Central memory CD8-positive, alpha-beta T cell (primary cell): ENCODE results near the gene PLXNA2.

ENCODE experiments used
- ATAC-seq: fragments of 150-1000 bp; cut with Tn5 transposase; replicated peaks from 2 replicates; pipeline ENCODE4 v1.10.0; 2022; ENCODE audit warnings: mild to moderate bottlenecking, moderate FRiP score, moderate number of reproducible peaks; ENCODE audit not compliant: poor library complexity, severe bottlenecking; ENCODE audit errors: extremely low read depth
- DNase-seq, 2 donors: peaks; one replicate each; pipeline ENCODE4 v3.0.0; 2021; ENCODE audit warnings: low spot score in 2 of 2
- H3K27ac Mint-ChIP-seq: one replicate; pipeline ENCODE4 v1.8.0; 2022; ENCODE audit warnings: low read depth, mild to moderate bottlenecking, moderate library complexity, mixed read lengths
- H3K27me3 Mint-ChIP-seq: one replicate; pipeline ENCODE4 v1.8.0; 2022; ENCODE audit warnings: mixed read lengths
- H3K36me3 Mint-ChIP-seq: one replicate; pipeline ENCODE4 v1.8.0; 2022; ENCODE audit warnings: mild to moderate bottlenecking, moderate library complexity, mixed read lengths; ENCODE audit not compliant: insufficient read depth
- H3K4me1 Mint-ChIP-seq: one replicate; pipeline ENCODE4 v1.8.0; 2022; ENCODE audit warnings: mixed read lengths
- H3K4me3 Mint-ChIP-seq: one replicate; pipeline ENCODE4 v1.8.0; 2022; ENCODE audit warnings: mild to moderate bottlenecking, moderate library complexity, mixed read lengths
- H3K9me3 Mint-ChIP-seq: one replicate; pipeline ENCODE4 v1.8.0; 2022; ENCODE audit warnings: mixed read lengths

PLXNA2 gene

DNA sequence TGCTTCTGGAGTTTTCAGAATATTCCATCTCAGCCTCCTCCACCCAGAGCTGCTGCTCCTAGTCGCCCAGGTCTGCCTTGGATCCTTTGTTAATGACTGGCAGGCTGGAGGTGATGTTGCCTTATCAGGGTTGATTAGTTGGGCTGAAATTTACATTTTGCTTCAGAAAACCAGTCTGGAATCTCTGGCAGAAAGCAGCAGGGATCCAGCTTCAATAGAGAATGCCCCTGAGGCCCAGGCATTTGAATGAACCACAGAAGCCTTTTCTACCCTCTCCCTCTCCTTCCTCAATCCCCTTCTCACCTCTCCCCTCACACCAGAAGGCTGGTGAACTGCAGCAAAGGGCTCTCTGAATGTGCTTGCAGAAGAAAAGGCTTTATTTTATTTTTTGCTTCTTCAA, 83.2 kb downstream of the PLXNA2 start:
- Mint-ChIP-seq H3K9me3 (no peaks in the 10 kb centered on the region), H3K36me3 (no peaks in the 10 kb centered on the region), H3K4me3 (no peak overlapping the region), H3K27me3 (peaks cover 71% of the 10 kb centered on the region), H3K4me1 (no peaks in the 10 kb centered on the region), H3K27ac (no peak overlapping the region)
- ATAC-seq (no peak), DNase-seq (no peak)

DNA sequence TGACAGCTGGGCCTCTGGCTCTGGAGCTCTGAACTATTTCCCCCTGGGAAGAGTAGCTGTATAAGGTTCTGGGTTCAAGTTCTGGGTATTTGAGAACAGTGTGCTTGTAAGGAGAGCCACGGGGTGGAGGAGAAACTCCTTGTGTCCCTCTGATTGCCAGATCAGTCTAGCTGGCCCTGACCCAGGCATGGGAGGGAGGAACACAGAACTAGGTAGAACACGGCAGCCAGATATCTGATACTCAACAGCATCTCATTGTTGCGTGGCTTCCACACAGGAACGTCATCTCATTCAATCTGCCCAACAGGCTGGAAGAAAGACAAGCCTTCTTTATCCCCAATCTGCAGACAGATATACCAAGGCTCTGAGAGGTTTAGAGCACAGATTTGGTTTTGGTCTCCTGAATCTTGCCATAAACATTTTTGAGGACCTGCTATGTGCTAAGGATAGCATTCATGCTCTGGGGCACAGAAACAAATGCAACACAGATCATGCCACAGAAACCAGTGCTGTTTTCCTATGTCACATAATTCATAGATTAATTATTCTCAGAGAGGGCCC, 83.8 kb downstream of the PLXNA2 start:
- DNase-seq = no peak
- Mint-ChIP-seq H3K27me3 (peaks cover 64% of the 10 kb centered on the region), H3K9me3 (no peaks in the 10 kb centered on the region), H3K4me3 (no peak overlapping the region), H3K36me3 (no peaks in the 10 kb centered on the region), H3K27ac (no peak overlapping the region), H3K4me1 (no peaks in the 10 kb centered on the region)
- no peak for ATAC-seq

DNA sequence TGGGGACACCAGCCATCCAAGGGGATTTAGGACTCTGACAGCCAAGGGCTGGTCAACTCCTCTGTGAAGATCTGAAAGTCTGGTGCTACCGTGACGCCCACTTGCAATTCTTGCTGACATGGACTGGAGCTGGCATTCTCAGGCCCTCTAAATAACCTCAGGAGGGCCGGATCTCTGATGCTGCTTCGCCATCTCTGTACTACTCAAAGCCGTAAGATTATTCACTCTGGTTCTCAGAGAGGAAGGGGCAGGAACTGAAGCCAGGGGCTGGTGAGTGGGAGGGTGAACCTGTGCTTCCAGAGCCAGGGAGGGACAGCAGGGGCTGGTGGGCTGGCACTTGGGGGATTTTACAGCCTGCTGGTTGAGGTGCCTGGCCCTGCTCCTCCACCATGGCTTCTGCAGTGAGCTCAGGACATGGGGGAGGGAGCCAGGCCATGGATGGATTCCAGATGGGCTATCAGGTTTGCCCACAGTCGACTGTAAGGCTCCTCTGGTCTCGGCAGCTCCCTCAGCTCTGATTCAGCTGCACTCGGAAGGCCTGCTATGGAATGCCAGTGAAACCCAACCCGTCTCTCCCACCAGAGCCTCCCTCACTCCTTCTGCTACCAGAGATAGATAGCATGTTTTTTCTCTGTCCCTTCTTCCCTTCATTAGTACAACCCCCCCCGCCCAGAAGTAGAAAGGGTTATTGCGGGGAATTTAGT, 84.5 kb downstream of the PLXNA2 start:
- no peak for DNase-seq
- Mint-ChIP-seq H3K9me3 (no peaks in the 10 kb centered on the region), H3K27ac (no peak overlapping the region)

DNA sequence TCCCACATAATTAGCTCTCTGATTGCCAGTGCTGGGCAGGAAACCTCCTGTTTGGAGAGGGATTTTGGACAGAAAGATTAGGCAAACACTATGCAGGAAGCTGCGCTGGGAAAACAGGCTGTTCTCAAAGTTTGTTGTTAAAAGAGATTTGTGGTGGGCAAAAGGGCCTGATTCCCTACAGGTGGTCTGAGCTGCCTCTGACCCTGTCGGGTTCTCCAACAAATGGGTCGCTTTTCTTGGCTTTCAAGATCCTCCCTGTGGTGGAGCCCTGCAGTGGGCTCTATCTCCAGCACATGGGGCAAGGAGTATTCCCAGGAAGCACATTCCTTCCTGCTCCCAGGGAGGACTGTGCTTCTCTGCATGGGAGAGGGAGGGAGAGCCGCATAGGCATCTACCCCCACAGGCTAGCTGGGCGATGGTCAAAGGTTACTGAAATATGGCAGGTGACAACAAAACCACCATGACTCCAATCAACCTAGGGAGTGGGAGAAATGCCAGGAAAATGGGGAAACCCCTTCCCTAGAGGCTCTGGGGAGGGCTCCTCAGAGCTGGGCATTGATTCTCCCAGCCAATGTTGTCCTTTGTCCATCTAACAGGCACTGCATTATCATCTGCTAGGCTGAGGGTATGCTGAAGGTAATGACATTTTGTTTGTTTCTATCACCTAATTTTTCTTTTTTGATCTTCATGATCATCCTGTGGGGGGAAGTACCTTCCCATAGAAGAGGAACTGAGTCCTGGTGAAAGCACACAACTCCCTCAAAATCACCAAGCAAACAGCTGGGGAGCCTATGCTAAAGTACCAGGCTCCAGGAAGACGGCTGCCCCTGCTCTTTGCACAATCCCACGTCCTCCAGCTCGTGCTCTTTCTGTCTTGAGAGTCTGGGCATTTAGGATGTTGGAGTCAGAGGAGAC, 85.3 kb downstream of the PLXNA2 start:
- no peak overlapping the region for H3K27ac Mint-ChIP-seq
- ATAC-seq = no peak
- no peaks in the 10 kb centered on the region for H3K9me3 Mint-ChIP-seq
- H3K27me3 Mint-ChIP-seq = peaks cover 60% of the 10 kb centered on the region
- H3K4me1 Mint-ChIP-seq = no peaks in the 10 kb centered on the region
- no peak overlapping the region for H3K4me3 Mint-ChIP-seq
- no peak for DNase-seq
- H3K36me3 Mint-ChIP-seq = no peaks in the 10 kb centered on the region

More for the DNA sequence above, 84.5 kb downstream of the PLXNA2 start:
- peaks cover 62% of the 10 kb centered on the region for H3K27me3 Mint-ChIP-seq
- no peaks in the 10 kb centered on the region for H3K4me1 Mint-ChIP-seq
- ATAC-seq = no peak
- H3K4me3 Mint-ChIP-seq = no peak overlapping the region
- H3K36me3 Mint-ChIP-seq = no peaks in the 10 kb centered on the region

DNA sequence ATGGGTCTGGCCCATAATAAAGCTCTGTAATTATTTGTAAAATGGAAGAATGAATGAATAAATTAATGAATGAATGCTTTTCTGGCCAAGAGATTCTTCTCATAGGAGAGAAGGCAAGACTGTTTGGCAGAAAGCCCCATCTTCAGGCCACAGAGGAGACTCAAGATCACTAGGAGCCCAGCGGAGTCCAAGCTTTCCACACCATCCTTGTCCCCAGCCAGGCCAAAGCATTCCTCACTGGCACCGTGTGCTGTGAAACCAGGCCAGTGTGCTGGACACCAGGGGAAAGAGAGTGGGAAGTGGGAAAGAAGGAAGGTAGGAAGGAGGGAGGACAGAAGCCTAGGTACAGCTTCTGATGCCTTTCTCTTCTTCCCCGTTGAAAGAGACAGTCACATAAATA, 86.4 kb downstream of the PLXNA2 start:
- Mint-ChIP-seq H3K4me3 (no peak overlapping the region), H3K9me3 (no peaks in the 10 kb centered on the region), H3K4me1 (no peaks in the 10 kb centered on the region), H3K36me3 (no peaks in the 10 kb centered on the region), H3K27ac (no peak overlapping the region), H3K27me3 (peaks cover 48% of the 10 kb centered on the region)
- DNase-seq (no peak), ATAC-seq (no peak)

DNA sequence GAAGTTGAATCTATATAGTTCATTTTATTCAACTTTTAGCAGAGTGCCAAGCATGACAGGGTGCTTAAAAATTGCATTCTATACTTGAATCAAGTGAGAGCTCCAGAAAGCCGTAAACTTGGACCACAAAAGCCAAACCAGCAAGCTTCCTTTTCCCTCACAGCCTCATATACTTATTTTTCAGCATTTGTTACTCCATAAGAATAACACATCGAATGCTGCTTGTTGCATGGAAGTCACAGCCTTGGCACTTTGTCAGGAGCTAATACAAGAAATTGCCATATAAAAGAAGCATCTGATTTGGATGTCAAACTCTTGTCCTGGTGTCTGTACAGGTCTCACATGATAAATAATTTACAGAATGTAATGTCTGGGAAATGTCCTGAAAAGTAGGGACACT, 87.4 kb downstream of the PLXNA2 start:
- no peak overlapping the region for H3K27ac Mint-ChIP-seq
- no peaks in the 10 kb centered on the region for H3K4me1 Mint-ChIP-seq
- H3K4me3 Mint-ChIP-seq = no peak overlapping the region
- DNase-seq = no peak
- H3K9me3 Mint-ChIP-seq = no peaks in the 10 kb centered on the region
- ATAC-seq = no peak
- H3K36me3 Mint-ChIP-seq = no peaks in the 10 kb centered on the region
- peaks cover 38% of the 10 kb centered on the region for H3K27me3 Mint-ChIP-seq

DNA sequence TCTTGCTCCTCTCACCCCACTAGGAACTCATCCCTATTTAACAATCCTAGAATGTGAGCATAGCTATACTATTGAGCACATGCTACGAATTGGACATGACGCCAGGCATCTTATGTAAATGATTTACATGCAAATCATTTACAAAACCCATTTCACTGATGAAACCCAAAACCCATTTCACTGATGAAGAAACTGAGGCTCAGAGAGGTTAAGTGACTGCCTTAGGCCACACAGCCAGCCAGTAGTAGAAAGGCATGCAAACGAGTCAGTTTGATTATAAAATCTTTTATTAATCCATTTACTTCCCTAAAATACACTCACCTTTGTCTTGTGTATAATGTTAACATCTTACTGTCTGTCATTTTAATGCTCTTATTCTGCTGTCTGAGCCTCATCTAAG, 87.9 kb downstream of the PLXNA2 start:
- DNase-seq = no peak
- ATAC-seq = no peak
- H3K27ac Mint-ChIP-seq = no peak overlapping the region

DNA sequence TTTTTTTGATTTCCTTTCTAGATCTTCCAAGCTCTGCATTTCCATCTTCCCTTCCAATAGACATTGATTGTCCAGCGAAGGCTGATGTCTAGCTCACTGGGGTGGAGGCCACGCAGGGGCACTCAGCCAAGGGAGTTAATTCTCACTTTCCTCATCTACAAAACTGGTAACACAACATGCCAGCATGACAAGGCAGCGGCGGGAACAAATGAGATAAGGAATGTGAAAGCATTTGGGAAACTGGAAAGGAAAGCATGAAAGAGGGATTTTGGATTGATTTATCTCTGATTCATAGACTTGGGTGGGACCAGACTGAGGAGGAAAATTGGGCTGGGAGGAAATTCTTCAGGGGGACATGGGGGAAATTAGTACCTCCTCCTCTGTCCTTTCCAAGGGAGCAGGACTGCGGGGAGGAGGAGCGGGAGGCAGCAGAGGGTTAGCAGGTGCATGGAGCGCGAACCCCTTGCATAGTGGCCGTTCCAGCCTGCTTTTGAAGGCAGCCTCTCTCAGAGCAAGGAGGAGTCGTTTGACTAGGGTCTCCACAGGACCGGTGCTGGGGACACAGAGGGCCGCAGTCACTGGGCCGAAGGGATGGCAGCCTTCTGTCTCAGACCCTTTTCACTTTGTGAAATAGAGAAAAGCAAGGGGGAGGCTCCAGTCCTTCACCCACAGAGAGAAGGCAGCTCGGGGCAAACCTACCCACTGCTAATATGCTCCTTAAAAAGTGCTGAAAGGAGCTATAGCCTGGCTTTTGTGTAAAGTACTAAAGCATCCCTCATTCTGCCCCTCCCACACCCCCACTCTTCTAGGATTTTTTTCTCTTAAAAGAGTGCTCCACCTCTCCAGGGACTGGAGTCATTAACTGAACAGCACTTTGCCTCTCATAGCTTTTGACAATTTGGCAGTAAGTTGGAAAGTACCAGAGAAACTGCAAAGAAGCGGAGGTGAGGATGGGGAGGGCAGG, 89.2 kb downstream of the PLXNA2 start:
- peaks cover 36% of the 10 kb centered on the region for H3K27me3 Mint-ChIP-seq
- no peak overlapping the region for H3K4me3 Mint-ChIP-seq
- no peaks in the 10 kb centered on the region for H3K9me3 Mint-ChIP-seq
- H3K27ac Mint-ChIP-seq = no peak overlapping the region
- ATAC-seq (no peak), DNase-seq (no peak)
- H3K36me3 Mint-ChIP-seq = no peaks in the 10 kb centered on the region
- H3K4me1 Mint-ChIP-seq = no peaks in the 10 kb centered on the region

More for the DNA sequence above, 87.9 kb downstream of the PLXNA2 start:
- Mint-ChIP-seq H3K27me3 (peaks cover 36% of the 10 kb centered on the region), H3K9me3 (no peaks in the 10 kb centered on the region), H3K36me3 (no peaks in the 10 kb centered on the region), H3K4me1 (no peaks in the 10 kb centered on the region), H3K4me3 (no peak overlapping the region)

DNA sequence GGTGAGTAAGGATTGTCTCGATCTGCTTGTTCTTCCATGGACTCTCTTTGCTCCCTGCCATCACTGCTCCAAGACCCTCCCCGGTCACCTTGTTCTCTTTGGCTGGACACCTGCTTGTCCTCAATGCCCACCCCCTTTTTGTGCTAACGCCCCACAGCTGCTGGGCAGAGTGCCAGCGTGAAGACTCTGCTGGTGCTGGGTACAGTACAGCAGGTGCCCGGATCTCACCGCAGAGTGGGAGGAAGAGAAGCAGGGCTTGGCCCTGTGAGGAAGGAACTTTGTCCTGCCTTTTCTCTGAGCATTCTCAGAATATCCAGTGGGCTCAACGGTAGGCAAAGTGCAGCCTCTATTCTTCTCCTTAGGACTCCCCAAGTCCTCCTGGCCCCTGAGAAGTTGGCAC, 90.1 kb downstream of the PLXNA2 start:
- Mint-ChIP-seq H3K4me3 (no peak overlapping the region), H3K27ac (no peak overlapping the region), H3K27me3 (peaks cover 28% of the 10 kb centered on the region), H3K9me3 (no peaks in the 10 kb centered on the region), H3K36me3 (no peaks in the 10 kb centered on the region), H3K4me1 (no peaks in the 10 kb centered on the region)
- ATAC-seq (no peak), DNase-seq (no peak)

DNA sequence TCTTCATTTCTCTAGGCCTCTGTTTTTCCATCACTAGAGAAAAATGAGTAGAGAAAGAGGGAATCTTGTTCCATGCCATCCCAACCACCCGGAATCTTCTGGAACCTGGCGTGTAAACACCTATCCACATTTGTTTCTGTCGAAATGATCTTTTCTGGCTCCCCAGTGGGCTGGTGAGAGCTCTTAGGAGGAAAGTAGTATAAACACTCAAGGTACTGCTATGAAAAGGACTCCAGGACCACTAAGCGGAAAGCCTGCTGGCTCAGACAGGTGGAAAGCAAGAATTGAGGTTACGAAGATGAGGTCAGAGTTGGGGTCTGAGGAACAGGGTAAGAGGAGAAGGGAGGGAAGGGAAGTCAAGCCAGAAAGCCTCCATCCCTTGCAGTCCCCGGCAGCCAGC, 90.8 kb downstream of the PLXNA2 start:
- H3K4me1 Mint-ChIP-seq = no peaks in the 10 kb centered on the region
- H3K27me3 Mint-ChIP-seq = peaks cover 24% of the 10 kb centered on the region
- ATAC-seq (no peak), DNase-seq (no peak)
- H3K4me3 Mint-ChIP-seq = no peak overlapping the region
- H3K27ac Mint-ChIP-seq = no peak overlapping the region
- no peaks in the 10 kb centered on the region for H3K36me3 Mint-ChIP-seq
- no peaks in the 10 kb centered on the region for H3K9me3 Mint-ChIP-seq

DNA sequence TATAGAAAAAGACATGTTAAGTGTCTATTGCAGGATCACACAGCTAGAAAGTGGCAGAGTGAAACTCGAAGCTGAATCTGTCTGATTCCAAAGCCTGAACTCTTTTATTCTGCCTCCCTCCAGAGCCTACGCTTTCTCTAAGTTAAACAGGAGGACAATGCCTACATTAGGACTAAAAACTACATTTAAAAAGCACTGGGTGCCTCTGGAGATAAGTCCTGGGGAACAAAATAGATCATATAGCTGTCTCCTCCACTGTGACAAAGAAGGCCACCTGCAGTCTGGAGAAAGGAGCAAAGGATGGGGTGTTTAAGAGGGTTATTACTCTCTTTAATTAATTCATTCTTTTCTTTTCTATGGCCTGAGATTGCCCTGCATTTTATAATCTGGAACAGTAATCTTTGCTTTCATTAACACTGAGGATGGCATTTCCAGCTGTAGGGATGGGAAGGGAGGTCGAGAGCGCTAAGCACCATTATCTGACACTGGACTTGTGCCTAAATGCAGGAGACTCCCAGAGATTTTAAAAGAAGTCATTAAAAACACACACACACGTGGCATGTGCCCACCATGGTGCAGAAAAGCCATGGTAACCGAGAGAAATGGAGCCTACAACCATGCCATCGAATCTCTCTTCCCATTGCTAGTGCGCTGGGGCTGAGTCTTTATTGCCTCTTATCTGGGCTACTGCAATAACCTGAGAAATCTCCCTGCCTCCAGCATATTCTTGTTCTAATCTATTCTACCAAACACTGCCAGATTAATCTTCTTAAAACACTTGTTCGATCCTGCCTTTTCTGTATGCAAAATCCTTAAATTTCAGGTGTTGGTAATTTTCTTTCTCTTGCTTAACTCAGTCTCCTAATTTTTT, 92.2 kb downstream of the PLXNA2 start:
- H3K36me3 Mint-ChIP-seq = no peaks in the 10 kb centered on the region
- ATAC-seq = no peak

More for the DNA sequence above, 92.2 kb downstream of the PLXNA2 start:
- peaks cover 10% of the 10 kb centered on the region for H3K27me3 Mint-ChIP-seq
- H3K4me1 Mint-ChIP-seq = no peaks in the 10 kb centered on the region
- H3K9me3 Mint-ChIP-seq = no peaks in the 10 kb centered on the region
- H3K4me3 Mint-ChIP-seq = no peak overlapping the region
- DNase-seq = no peak
- no peak overlapping the region for H3K27ac Mint-ChIP-seq
